IPS DF 4.7 (cell line): ENCODE data around the gene ZNF678.
"Not testable (repeated sequence)": the region's sequence is repeated elsewhere in the genome, so short reads cannot be mapped to it uniquely, and the experiment has no call there.

Experiments used
- DNase-seq: peaks from one replicate; pipeline ENCODE4 v3.0.0-alpha.2; 2013; ENCODE audit warnings: low spot score; ENCODE audit errors: extremely low read depth

The ZNF678 gene

GRCh38 chr1:227710474-227710873 lies 147.1 kb downstream of the ZNF678 start:
- DNase-seq: not testable (repeated sequence)

GRCh38 chr1:227712648-227713047 lies 149.3 kb downstream of the ZNF678 start:
- DNase-seq: no peak

GRCh38 chr1:227718932-227719331 lies 155.6 kb downstream of the ZNF678 start:
- no peak for DNase-seq

GRCh38 chr1:227723474-227723873 lies 160.1 kb downstream of the ZNF678 start:
- DNase-seq: no peak

- no peak for DNase-seq
These were observed 161.7 kb downstream of the ZNF678 start for GRCh38 chr1:227725046-227725445.

GRCh38 chr1:227726318-227726717 lies 163.0 kb downstream of the ZNF678 start:
- no peak for DNase-seq
